ENCODE results near the gene METTL6.
"Not testable (repeated sequence)": the region's sequence is repeated elsewhere in the genome, so short reads cannot be mapped to it uniquely, and the experiment has no call there.

Gene METTL6

DNA sequence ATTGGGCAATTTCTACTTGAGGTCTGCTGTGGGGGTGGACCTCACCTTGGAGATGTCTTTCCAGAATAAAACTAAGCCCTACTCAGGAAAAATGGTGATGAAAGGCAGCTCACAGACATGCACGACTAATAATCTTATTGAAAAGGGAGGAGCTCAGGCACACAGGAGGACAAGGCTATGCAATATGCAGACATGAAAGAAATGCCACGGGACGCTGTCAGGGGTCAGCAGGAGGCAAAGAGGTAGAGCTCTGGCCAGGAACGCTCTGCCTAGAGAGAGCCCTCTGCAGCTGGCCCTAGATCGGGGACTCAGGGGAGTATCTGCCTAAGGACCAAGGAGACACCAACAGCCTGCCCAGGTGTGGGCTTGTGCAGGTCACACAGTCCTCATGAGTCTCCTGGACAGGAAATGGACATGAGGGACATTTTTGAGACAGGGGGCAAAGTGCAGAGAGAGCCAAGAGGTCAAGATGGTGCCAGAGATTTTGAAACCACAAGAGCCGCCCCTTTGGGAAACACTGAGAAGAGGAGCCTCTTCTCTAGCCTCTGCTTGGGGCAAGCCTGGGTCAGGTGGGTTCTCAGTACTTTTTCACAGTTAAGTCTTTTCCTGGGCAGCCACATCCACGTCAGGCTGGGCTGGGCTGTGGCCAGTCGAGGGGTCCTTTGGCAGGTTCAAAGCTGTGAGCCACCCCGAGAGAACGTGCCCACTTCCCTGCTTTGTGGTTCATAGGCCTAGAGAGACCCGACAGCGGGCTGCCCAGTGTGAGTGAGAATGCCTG, 23.3 kb upstream of the METTL6 start:
- no peak for DNase-seq (ENCODE audit: low read depth)

- DNase-seq (ENCODE audit: low read depth) = no peak
Observed at GRCh38 chr3:15449489-15450224, 22.3 kb upstream of the METTL6 start.

DNA sequence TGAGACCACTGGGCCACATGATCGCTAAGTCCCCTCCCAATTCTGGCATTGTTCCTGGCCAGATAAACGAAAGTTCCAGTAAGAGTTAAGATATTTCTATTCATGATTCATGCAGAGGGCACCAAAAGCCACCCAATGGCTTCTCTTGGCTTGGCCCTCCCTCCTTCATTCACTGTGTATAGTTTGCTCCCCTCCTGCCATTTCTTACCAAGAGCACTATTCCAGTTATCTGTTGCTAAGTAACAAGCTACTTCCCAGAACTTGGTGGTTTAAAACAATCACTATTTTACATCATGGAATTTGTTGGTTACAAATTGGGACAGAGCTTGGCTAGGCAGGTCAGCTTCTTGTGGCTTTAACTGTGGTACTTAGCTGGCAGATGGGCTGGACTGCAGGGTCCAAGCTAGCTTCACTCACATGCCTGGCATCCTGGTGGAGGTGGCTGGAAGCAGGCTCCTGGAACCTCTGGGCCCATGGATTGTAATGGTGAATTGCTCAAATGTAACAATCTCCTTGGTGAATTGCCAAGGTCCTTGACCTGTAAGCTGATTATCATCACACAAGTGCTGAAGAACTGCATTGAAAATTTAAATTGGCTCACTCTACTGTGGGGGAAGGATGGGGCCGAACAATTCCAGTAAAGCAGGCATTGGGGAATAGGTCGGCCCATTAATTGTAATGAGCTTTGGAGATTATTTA, 16.6 kb upstream of the METTL6 start:
- DNase-seq (ENCODE audit: low read depth) = no peak

DNA sequence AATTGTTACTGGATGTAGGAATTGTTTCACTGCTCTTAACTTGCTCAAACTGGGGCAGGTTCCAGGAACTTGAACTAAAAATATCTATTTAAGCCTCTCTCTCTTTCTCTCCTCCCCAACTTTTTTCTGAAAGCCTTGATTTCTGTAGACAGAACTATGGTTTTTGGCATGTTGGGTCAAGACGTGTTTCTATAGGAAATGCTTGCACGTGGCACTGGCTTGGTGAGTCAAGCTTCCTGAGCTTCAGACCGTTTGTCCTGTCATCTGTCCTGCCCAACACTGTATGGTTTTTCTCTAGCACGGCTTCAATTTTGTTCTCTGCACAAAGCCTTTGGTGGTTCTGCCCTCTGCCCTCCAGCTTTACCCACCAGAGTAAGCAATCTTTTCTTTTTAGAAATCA, 13.5 kb upstream of the METTL6 start:
- DNase-seq (ENCODE audit: low read depth) = no peak

DNA sequence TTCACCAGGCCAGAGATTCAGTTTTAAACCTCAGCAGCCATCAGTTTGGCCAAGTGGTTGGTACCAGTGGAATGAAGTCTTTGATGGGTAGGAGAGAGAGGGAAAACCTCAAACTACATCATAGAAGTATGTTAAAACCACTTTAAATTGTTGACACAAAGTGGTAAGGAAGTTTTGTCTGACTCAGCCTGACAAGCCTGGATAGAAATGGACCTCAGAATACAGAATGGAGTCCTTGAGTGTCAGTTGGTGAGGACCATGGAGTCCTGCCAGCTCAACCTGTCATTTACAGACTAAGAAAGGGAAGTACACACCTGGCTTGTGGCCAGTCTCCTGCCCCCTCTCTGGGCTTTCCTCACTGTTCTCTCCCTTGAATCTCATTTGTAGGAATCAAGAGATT, 12.1 kb upstream of the METTL6 start:
- no peak for DNase-seq (ENCODE audit: low read depth)

- DNase-seq (ENCODE audit: low read depth) = no peak
Observed at GRCh38 chr3:15438983-15439382, 11.6 kb upstream of the METTL6 start.

- DNase-seq (ENCODE audit: low read depth) = no peak
Observed at GRCh38 chr3:15436246-15436645, 8.9 kb upstream of the METTL6 start.

DNA sequence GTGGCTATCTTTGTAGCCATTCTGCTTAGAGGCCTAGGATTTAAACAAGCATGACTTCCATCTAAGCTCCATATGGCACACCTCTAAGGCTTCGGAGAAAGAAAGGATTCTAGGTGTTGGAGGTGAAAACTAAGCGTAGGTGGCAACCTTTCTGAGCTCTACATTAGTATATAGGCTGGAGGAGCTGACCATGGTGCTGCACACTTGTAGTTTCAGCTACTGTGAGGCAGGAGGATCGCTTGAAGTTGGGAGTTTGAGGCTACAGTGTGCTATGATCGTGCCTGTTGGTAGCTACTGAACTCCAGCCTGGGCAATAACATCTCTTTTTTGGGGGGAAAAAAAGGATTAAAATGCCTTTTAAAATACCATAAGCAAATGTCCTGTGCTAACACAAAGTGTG, 7.4 kb upstream of the METTL6 start:
- no peak for DNase-seq (ENCODE audit: low read depth)

DNA sequence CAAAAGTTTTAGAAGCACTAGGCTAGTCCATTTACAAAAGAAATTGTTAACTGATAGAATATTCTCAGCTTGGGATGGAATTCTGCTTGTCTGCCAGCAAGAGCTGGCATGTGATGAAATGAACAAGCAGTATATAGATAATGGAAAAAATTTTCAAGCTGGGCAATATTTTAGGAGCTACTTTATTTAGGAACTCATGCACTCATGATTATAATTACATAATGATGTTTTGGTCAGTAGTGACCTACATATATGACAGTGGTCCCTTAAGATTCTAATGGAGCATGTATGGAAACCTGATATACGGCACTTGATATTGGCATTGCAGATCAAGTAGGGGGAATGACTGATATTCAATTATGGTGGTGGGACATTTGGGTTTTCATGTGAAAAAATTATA, 6.2 kb upstream of the METTL6 start:
- DNase-seq (ENCODE audit: low read depth) = no peak

GRCh38 chr3:15431256-15431837, 4.0 kb upstream of the METTL6 start:
- DNase-seq (ENCODE audit: low read depth) = no peak

GRCh38 chr3:15430624-15431023, 3.3 kb upstream of the METTL6 start:
- DNase-seq (ENCODE audit: low read depth) = no peak

DNA sequence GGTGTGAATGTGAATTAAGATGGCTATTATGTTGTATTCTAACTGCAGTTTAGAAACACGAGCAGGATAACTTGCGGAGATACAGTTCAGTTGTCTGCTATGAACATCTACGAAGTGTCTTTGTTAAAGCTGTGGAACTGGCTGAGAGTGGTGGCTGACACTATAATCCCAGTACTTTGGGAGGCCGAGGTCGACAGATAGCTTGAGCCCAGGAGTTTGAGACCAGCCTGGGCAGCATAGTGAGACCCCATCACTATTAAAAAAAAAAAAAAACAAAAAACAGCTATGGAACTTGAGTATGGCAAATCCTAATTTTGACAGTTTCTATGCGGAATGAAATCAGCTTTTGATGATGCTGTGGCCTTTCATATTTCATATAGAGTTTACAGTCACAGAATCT, 1.7 kb upstream of the METTL6 start:
- no peak for DNase-seq (ENCODE audit: low read depth)

- no peak for DNase-seq (ENCODE audit: low read depth)
Observed at GRCh38 chr3:15428539-15428938, 1.2 kb upstream of the METTL6 start.

GRCh38 chr3:15427981-15428380, 637 bp upstream of the METTL6 start:
- no peak for DNase-seq (ENCODE audit: low read depth)

- no peak for DNase-seq (ENCODE audit: low read depth)
Observed at GRCh38 chr3:15426579-15427118, 695 bp downstream of the METTL6 start.

GRCh38 chr3:15420871-15421270, 6.5 kb downstream of the METTL6 start:
- DNase-seq (ENCODE audit: low read depth) = no peak

- not testable (repeated sequence) for DNase-seq (ENCODE audit: low read depth)
Observed at GRCh38 chr3:15410966-15411365, 16.4 kb downstream of the METTL6 start.

- no peak for DNase-seq (ENCODE audit: low read depth)
Observed at GRCh38 chr3:15409774-15410173, 17.6 kb downstream of the METTL6 start.

DNA sequence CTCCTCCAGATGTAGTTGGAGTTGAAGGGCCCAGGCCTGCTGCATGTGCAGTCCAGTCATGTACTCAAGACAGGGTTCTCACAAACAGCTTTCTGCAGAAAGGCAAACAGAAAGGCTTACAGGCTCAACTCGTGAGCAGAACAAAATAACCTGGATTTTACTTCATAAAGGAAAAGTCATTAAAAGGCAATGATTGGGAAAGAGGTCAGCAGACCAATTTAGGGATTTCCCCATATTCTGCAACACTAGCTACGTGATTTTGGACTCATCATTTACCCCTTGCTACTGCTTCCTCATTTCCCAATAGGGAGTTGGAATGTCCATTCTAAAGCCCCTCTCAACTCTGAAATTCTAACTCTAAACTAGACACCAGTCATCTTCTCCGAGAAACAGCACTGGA, 18.1 kb downstream of the METTL6 start:
- DNase-seq (ENCODE audit: low read depth) = no peak

GRCh38 chr3:15405448-15406050, 21.8 kb downstream of the METTL6 start:
- no peak for DNase-seq (ENCODE audit: low read depth)

DNA sequence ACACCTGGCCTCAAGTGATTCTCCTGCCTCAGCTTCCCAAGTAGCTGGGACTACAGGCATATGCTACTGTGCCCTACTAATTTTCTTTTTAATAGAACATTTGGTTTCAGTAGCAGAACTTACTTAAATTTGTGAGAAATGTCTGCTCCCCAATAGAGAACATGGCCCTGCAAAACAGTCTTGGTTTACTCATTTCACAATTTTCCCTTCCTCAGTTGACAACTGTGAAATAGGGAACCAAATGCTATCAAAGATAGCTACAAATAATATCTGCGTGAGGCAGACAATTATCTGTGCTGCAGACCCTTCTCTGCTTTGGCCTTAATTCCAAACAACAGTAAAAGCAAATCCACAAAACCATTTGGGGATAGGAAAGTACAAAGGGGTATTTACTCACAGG, 22.6 kb downstream of the METTL6 start:
- no peak for DNase-seq (ENCODE audit: low read depth)

DNA sequence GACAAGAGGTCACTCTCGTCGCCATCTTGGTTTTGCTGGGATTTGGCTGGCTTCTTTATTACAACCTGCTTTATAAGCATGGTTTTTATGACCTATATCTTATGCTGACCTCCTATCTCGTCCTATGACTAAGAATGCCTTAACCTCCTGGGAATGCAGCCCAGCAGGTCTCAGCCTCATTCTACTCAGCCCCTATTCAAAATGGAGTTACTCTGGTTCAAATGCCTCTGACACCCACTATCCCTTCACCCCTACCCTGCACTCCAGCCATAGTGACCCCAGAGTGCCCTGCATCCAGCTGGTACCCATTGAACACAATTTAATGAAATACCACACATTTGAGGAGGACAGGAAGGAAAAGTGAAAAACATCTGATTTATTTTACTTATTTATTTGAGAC, 23.4 kb downstream of the METTL6 start:
- no peak for DNase-seq (ENCODE audit: low read depth)
